Measurements from ENCODE around the gene SLC15A4. TPM values are rescaled to one million over a fixed set of nuclear protein-coding genes. Genes with fewer than 3 reads are reported as not detected.

SLC15A4 gene
- total RNA-seq, 1 experiment from 2014 or later = 21.6 TPM

DNA sequence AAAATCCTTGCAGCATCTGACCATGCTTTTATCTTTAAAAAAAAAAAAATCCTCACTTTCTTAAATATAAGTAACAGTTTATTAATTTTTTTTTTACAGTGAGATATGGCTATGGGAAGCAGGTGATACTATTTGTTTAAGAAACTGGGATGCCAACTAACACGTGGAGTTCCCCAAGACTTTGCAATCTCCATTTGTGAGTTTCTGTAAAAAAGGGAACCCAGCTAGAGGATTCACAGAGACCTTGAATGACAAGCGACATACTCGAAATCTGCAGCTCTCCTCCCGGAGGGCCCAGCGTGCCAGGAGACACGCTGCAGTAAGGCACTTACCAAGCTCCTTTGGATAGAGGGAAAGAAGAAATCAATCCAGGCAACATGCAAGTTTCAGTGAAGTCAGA, 30.1 kb downstream of the SLC15A4 start:
- Histone ChIP-seq H2BK20ac (ENCODE audit: low read depth, low read length, poor library complexity, severe bottlenecking) (no peak overlapping the region), H3K23me2 (ENCODE audit: insufficient read length, low read depth, low read length, poor library complexity, severe bottlenecking) (no peaks in the 10 kb centered on the region), H3K9ac (ENCODE audit: extremely low read depth, insufficient read length, low read length) (no peak overlapping the region), H4K20me1 (ENCODE audit: control insufficient read depth, insufficient read depth, insufficient read length) (no peaks in the 10 kb centered on the region), H3K4ac (ENCODE audit: low read depth, low read length) (no peak overlapping the region), H3K79me1 (ENCODE audit: insufficient read depth, low read depth, low read length, poor library complexity, severe bottlenecking) (no peaks in the 10 kb centered on the region), H3K4me2 (ENCODE audit: insufficient read depth, insufficient read length, low read length) (no peak overlapping the region), H3K27me3 (ENCODE audit: insufficient read depth, low read length) (no peaks in the 10 kb centered on the region), H2BK15ac (ENCODE audit: low read depth, low read length) (no peak overlapping the region), H3K18ac (ENCODE audit: insufficient read length, low read depth, low read length) (no peak overlapping the region), H3K4me1 (ENCODE audit: insufficient read depth, low read length) (no peaks in the 10 kb centered on the region), H4K91ac (ENCODE audit: insufficient read length, low read depth, low read length) (no peak overlapping the region), H3K9me3 (ENCODE audit: control insufficient read depth, low read depth, low read length) (no peaks in the 10 kb centered on the region), H2BK5ac (ENCODE audit: insufficient read length, low read length) (no peak overlapping the region), H3K23ac (ENCODE audit: insufficient read length, low read depth, low read length) (no peak overlapping the region), H4K8ac (replicated peaks; ENCODE audit: insufficient read length, low read depth, low read length) (no peak overlapping the region), H3K14ac (ENCODE audit: insufficient read depth, low read length) (no peak overlapping the region), H4K5ac (ENCODE audit: insufficient read length, low read depth, low read length) (no peak overlapping the region), H2AFZ (ENCODE audit: low read length) (no peak overlapping the region), H2BK120ac (ENCODE audit: low read depth, low read length, poor library complexity, severe bottlenecking) (no peak overlapping the region), H3K27ac (ENCODE audit: insufficient read length, low read depth, low read length) (no peak overlapping the region), H2BK12ac (ENCODE audit: insufficient read length, low read depth, low read length) (no peak overlapping the region), H3K56ac (ENCODE audit: insufficient read length, low read depth, low read length) (no peak overlapping the region), H3T11ph (ENCODE audit: low read length) (no peak overlapping the region), H2AK5ac (ENCODE audit: insufficient read length, low read length) (no peak overlapping the region), H3K79me2 (ENCODE audit: insufficient read depth, low read length) (no peaks in the 10 kb centered on the region)
- TF ChIP-seq, protein P1, sequence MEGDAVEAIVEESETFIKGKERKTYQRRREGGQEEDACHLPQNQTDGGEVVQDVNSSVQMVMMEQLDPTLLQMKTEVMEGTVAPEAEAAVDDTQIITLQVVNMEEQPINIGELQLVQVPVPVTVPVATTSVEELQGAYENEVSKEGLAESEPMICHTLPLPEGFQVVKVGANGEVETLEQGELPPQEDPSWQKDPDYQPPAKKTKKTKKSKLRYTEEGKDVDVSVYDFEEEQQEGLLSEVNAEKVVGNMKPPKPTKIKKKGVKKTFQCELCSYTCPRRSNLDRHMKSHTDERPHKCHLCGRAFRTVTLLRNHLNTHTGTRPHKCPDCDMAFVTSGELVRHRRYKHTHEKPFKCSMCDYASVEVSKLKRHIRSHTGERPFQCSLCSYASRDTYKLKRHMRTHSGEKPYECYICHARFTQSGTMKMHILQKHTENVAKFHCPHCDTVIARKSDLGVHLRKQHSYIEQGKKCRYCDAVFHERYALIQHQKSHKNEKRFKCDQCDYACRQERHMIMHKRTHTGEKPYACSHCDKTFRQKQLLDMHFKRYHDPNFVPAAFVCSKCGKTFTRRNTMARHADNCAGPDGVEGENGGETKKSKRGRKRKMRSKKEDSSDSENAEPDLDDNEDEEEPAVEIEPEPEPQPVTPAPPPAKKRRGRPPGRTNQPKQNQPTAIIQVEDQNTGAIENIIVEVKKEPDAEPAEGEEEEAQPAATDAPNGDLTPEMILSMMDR (conservative IDR thresholded peaks at IDR 0.05) = no peak
- Mint-ChIP-seq H3K27me3 (ENCODE audit: low read depth) (peaks cover 1% of the 10 kb centered on the region; the same call in 1 of the 2 replicates), H3K27ac (no peak overlapping the region), H3K36me3 (ENCODE audit: insufficient read depth in 1 of 3, low read depth in 3 of 3) (peaks cover 37 to 78% (median 74%) of the 10 kb centered on the region in 3 experiments), H3K9me3 (no peaks in the 10 kb centered on the region), H3K4me1 (peaks cover 17 to 21% of the 10 kb centered on the region in 2 experiments), H3K4me3 (no peak overlapping the region)
- WGBS (ENCODE audit: extremely low coverage, insufficient read length, low lambda C conversion rate) = no CpG with 5 or more reads among the region's 6 CpGs
- no peak for DNase-seq
